B cell (primary cell): ENCODE results near the gene PSMD8. TPM values are rescaled to one million over a fixed set of nuclear protein-coding genes. Genes with fewer than 3 reads are reported as not detected.

Source experiments
- ATAC-seq: fragments of 200-7000 bp; cut with Tn5 transposase; one replicate; pipeline ENCODE4 v1.10.0; 2021; ENCODE audit warnings: low read depth, mild to moderate bottlenecking, moderate number of reproducible peaks, moderate library complexity
- CTCF ChIA-PET: fragments of 350-600 bp; sonication (Branson Sonifier 250); formaldehyde crosslinking; loops from one replicate; lab custom pipeline; 2021; ENCODE audit warnings: antibody characterized with exemption, inconsistent platforms; lab: Charles Lee
- POLR2A ChIA-PET: fragments of 350-600 bp; sonication (Branson Sonifier 250); formaldehyde crosslinking; loops from one replicate; lab custom pipeline; 2021; ENCODE audit warnings: antibody characterized with exemption; lab: Charles Lee
- DNase-seq: peaks from one replicate; pipeline ENCODE4 v3.0.0; 2013
- H2AFZ ChIP-seq: 2 replicates; pipeline ENCODE4 v1.6.1; 2012; ENCODE audit warnings: mild to moderate bottlenecking, low read depth, low read length; ENCODE audit not compliant: insufficient read depth, poor library complexity, severe bottlenecking
- H3K27ac ChIP-seq, 2 donors: 1 replicate in 1 of 2; 2 replicates in 1 of 2; pipeline ENCODE4 v1.5.1; 2012 to 2013; ENCODE audit warnings: low read length in 2 of 2, mild to moderate bottlenecking in 2 of 2, moderate library complexity in 1 of 2
- H3K27me3 ChIP-seq, 4 experiments: fragments of 200-600 bp in 1 of 4; sonication (generic) in 1 of 4; replicated peaks in 1 of 4; 1 replicate in 2 of 4; 2 replicates in 2 of 4; pipeline versions ENCODE4 v1.6.1 to v1.7.0; 2013 to 2016; ENCODE audit warnings: low read length in 3 of 4, mild to moderate bottlenecking in 2 of 4, mixed read lengths in 1 of 4, moderate library complexity in 1 of 4; ENCODE audit not compliant: insufficient read depth in 4 of 4, control insufficient read depth in 3 of 4; ENCODE audit errors: control extremely low read depth in 1 of 4
- H3K36me3 ChIP-seq, 2 experiments: replicated peaks in 1 of 2; 1 replicate in 1 of 2; 2 replicates in 1 of 2; pipeline versions ENCODE4 v1.6.1 to v1.7.1; 2013; ENCODE audit warnings: low read length in 1 of 2; ENCODE audit not compliant: insufficient read depth in 2 of 2, control insufficient read depth in 1 of 2; ENCODE audit errors: control extremely low read depth in 1 of 2, extremely low read depth in 1 of 2
- H3K4me1 ChIP-seq, 2 donors: fragments of 200-600 bp in 1 of 2; sonication (generic) in 1 of 2; 1 replicate in 1 of 2; 2 replicates in 1 of 2; pipeline versions ENCODE4 v1.5.1 to v1.6.1; 2013 to 2017; ENCODE audit warnings: low read length in 2 of 2; ENCODE audit not compliant: control insufficient read depth in 2 of 2, insufficient read depth in 2 of 2
- H3K4me2 ChIP-seq: replicated peaks from 2 replicates; pipeline ENCODE3; 2012; ENCODE audit warnings: mild to moderate bottlenecking, low read depth, low read length; ENCODE audit not compliant: poor library complexity, severe bottlenecking
- H3K4me3 ChIP-seq, 5 experiments: fragments of 200-600 bp in 1 of 5; sonication (generic) in 1 of 5; 1 replicate in 3 of 5; 2 replicates in 2 of 5; pipeline versions ENCODE4 v1.5.1 to v1.7.0; 2011 to 2016; ENCODE audit warnings: low read length in 4 of 5, mild to moderate bottlenecking in 4 of 5, low read depth in 2 of 5, control low read depth in 1 of 5, moderate library complexity in 1 of 5; ENCODE audit not compliant: insufficient read depth in 1 of 5; ENCODE audit errors: control extremely low read depth in 1 of 5, extremely low read depth in 1 of 5
- H3K79me2 ChIP-seq: fragments of 200-600 bp; sonication (generic); one replicate; pipeline ENCODE4 v1.6.0; 2016; ENCODE audit warnings: low read length; ENCODE audit not compliant: control insufficient read depth, insufficient read depth
- H3K9ac ChIP-seq: fragments of 200-600 bp; sonication (generic); 2 replicates; pipeline ENCODE4 v1.6.1; 2017; ENCODE audit warnings: mild to moderate bottlenecking, low read length, moderate library complexity
- H3K9me3 ChIP-seq, 3 donors: one replicate each; pipeline versions ENCODE4 v1.6.1 to v1.7.1; 2013; ENCODE audit warnings: low read length in 2 of 3; ENCODE audit not compliant: control insufficient read depth in 2 of 3, insufficient read depth in 1 of 3; ENCODE audit errors: control extremely low read depth in 1 of 3
- H4K20me1 ChIP-seq: 2 replicates; pipeline ENCODE4 v1.6.0; 2012; ENCODE audit warnings: mild to moderate bottlenecking, low read length; ENCODE audit not compliant: insufficient read depth, control insufficient read depth, poor library complexity, severe bottlenecking
- H3K27ac Mint-ChIP-seq: one replicate; pipeline ENCODE4 v1.8.0; 2021; ENCODE audit warnings: mixed read lengths
- H3K27me3 Mint-ChIP-seq: one replicate; pipeline ENCODE4 v1.8.0; 2021; ENCODE audit warnings: mixed read lengths
- H3K4me1 Mint-ChIP-seq: one replicate; pipeline ENCODE4 v1.8.0; 2021; ENCODE audit warnings: mixed read lengths
- H3K4me3 Mint-ChIP-seq: one replicate; pipeline ENCODE4 v1.8.0; 2021; ENCODE audit warnings: mixed read lengths
- H3K9me3 Mint-ChIP-seq: one replicate; pipeline ENCODE4 v1.8.0; 2022; ENCODE audit warnings: mixed read lengths; ENCODE audit not compliant: insufficient read depth
- CTCF ChIP-seq: fragments of 200-600 bp; IDR thresholded peaks from one replicate; pipeline ENCODE4 v1.8.0; 2022; ENCODE audit warnings: antibody characterized with exemption, mild to moderate bottlenecking
- EZH2 ChIP-seq: IDR thresholded peaks from 2 replicates; pipeline ENCODE4 v1.6.1; 2012; ENCODE audit warnings: borderline replicate concordance, low read depth, mild to moderate bottlenecking, moderate library complexity, low read length; ENCODE audit not compliant: insufficient read depth, poor library complexity, severe bottlenecking
- WGBS: methylation state at CpG from one replicate; pipeline ENCODE4 v1.1.5; 2013; ENCODE audit warnings: missing lambda C conversion rate; ENCODE audit not compliant: insufficient coverage; 5-methylcytosine and 5-hydroxymethylcytosine counted together
- intact Hi-C: fragments of 100-400 bp; cut with micrococcal nuclease; formaldehyde crosslinking; loops from one replicate; pipeline ENCODE4 v1.10.0; 2022
- polyA plus RNA-seq: library from polyadenylated mRNA; depleted of rRNA; stranded (reverse); fragments of >200 nt; gene quantifications from 2 replicates; pipeline ENCODE4 v1.2.3, GENCODE V29; 2012
- total RNA-seq, 2 donors: library from RNA; stranded (reverse); fragments of 120-200 nt in 1 of 2; gene quantifications; 1 replicate in 1 of 2; 2 replicates in 1 of 2; pipeline versions ENCODE4 v1.2.3 to v1.2.4, GENCODE V29; 2013 to 2022

The PSMD8 gene
- total and polyA plus RNA-seq, 2 donors (not counting 1 experiment from before 2014, with no cell fraction given), result 88.1 to 122 TPM

GRCh38 chr19:38373907-38374331 lies 452 bp upstream of the PSMD8 start:
- H2AFZ ChIP-seq, result peak overlapping the region; percentile 90
- intact Hi-C loops, result loop anchor here (1.0 to 2.0 kb wide), 12 partner anchors 13 to 1039 kb away; partner anchors contain the start of genes ACTN4, EIF3K, FAM98C and NFKBIB
- Mint-ChIP-seq H3K4me1 (peaks cover 26% of the 10 kb centered on the region), H3K27ac (peak overlapping the region; percentile 96), H3K27me3 (peaks cover 9% of the 10 kb centered on the region), H3K4me3 (peak overlapping the region; percentile 93), H3K9me3 (no peaks in the 10 kb centered on the region)
- H4K20me1 ChIP-seq, result peaks cover 40% of the 10 kb centered on the region
- DNase-seq (no peak), ATAC-seq (no peak)
- no peaks in the 10 kb centered on the region for H3K9me3 ChIP-seq
- TF ChIP-seq EZH2 (no peak), CTCF (no peak)
- ChIA-PET CTCF (interaction anchor here (0.6 to 2.3 kb wide), 24 partner anchors 12 to 560 kb away, joined by 3 to 27 read pairs (median 4); partner anchors contain the start of genes ACTN4, CATSPERG, FAM98C and MRPS12), POLR2A (interaction anchor here (0.6 to 1.5 kb wide), 10 partner anchors 12 to 1882 kb away, joined by 3 to 14 read pairs (median 6); partner anchors contain the start of genes CATSPERG, EIF3K, FAM98C and GGN)
- WGBS, result 82% methylated on average over 5 of the region's 6 CpGs
- H3K9ac ChIP-seq, result peak overlapping the region; percentile 70
- peaks cover 17 to 26% of the 10 kb centered on the region in 2 donors for H3K4me1 ChIP-seq
- peaks cover 0 to 10% (median 0%) of the 10 kb centered on the region in 4 experiments for H3K27me3 ChIP-seq
- peak overlapping the region; percentile 60 to 90 for H3K27ac ChIP-seq
- H3K4me2 ChIP-seq, result peak overlapping the region; percentile 93
- peak overlapping the region; percentile 43 to 80 (median 60) for H3K4me3 ChIP-seq
- H3K36me3 ChIP-seq, result peaks cover 0 to 11% of the 10 kb centered on the region in 2 experiments
- peaks cover 34% of the 10 kb centered on the region for H3K79me2 ChIP-seq

GRCh38 chr19:38375098-38375493 lies 725 bp downstream of the PSMD8 start:
- intact Hi-C loops, result loop anchor here (2.0 kb wide), 1 partner anchor 1040 kb away; a partner anchor contains a TSS
- Histone ChIP-seq H2AFZ (peak overlapping the region; percentile 90), H3K36me3 (peaks cover 0 to 20% of the 10 kb centered on the region in 2 experiments)

More at GRCh38 chr19:38375098-38375493, 725 bp downstream of the PSMD8 start:
- peak overlapping the region; percentile 93 for H3K4me3 Mint-ChIP-seq
- TF ChIP-seq CTCF, result no peak
- no peak for TF ChIP-seq EZH2
- Histone ChIP-seq H3K4me2 (peak overlapping the region; percentile 85), H3K27me3 (peaks cover 0 to 12% (median 0%) of the 10 kb centered on the region in 4 experiments), H3K27ac (peak overlapping the region; percentile 88 to 90), H4K20me1 (peaks cover 51% of the 10 kb centered on the region), H3K4me3 (peak overlapping the region; percentile 69 to 92 (median 80)), H3K4me1 (peaks cover 17 to 26% of the 10 kb centered on the region in 2 donors), H3K79me2 (peaks cover 41% of the 10 kb centered on the region), H3K9ac (peak overlapping the region; percentile 80), H3K9me3 (no peaks in the 10 kb centered on the region)
- no peak for ATAC-seq
- no peak for DNase-seq
- H3K4me1 Mint-ChIP-seq, result peaks cover 26% of the 10 kb centered on the region
- H3K27me3 Mint-ChIP-seq, result peaks cover 4% of the 10 kb centered on the region
- no peaks in the 10 kb centered on the region for H3K9me3 Mint-ChIP-seq
- H3K27ac Mint-ChIP-seq, result peak overlapping the region; percentile 96
- 2% methylated on average over 18 of the region's 18 CpGs for WGBS
- CTCF ChIA-PET, result interaction anchor here (1.3 to 2.1 kb wide), 4 partner anchors 27 to 472 kb away, joined by 3 to 27 read pairs (median 15); partner anchors contain the start of genes CATSPERG and FAM98C
- POLR2A ChIA-PET, result interaction anchor here (0.5 to 1.5 kb wide), 6 partner anchors 13 to 259 kb away, joined by 3 to 14 read pairs (median 10); partner anchors contain the start of genes CATSPERG, FAM98C, GGN and SPRED3
